MM.1S (cell line): Measurements from ENCODE around the gene NSD2.

ENCODE experiments used
- DNase-seq: peaks from one replicate; pipeline ENCODE4 v3.0.0-alpha.2; 2015
- H2AFZ ChIP-seq: fragments of 300-600 bp; sonication (generic); 2 replicates; pipeline ENCODE4 v1.6.0; 2016; ENCODE audit warnings: antibody characterized with exemption, low read length
- H3F3A ChIP-seq: fragments of 300-600 bp; sonication (generic); 2 replicates; pipeline ENCODE4 v1.6.1; 2016; ENCODE audit warnings: mild to moderate bottlenecking, antibody characterized with exemption, low read length, moderate library complexity, mixed read lengths; ENCODE audit not compliant: insufficient read depth
- H3K27ac ChIP-seq: fragments of 300-600 bp; sonication (generic); 2 replicates; pipeline ENCODE4 v1.5.1; 2016; ENCODE audit warnings: mild to moderate bottlenecking, low read length
- H3K27me3 ChIP-seq: fragments of 300-600 bp; sonication (generic); replicated peaks from 2 replicates; pipeline ENCODE4 v1.6.0; 2016; ENCODE audit warnings: low read length; ENCODE audit not compliant: insufficient read depth
- H3K36me3 ChIP-seq: fragments of 300-600 bp; sonication (generic); replicated peaks from 2 replicates; pipeline ENCODE4 v1.6.1; 2016; ENCODE audit warnings: mild to moderate bottlenecking, low read length, mixed read lengths; ENCODE audit not compliant: insufficient read depth
- H3K4me1 ChIP-seq: fragments of 300-600 bp; sonication (generic); 2 replicates; pipeline ENCODE4 v1.6.1; 2016; ENCODE audit warnings: low read length, mixed read lengths
- H3K4me2 ChIP-seq: fragments of 300-600 bp; sonication (generic); 2 replicates; pipeline ENCODE4 v1.6.0; 2016; ENCODE audit warnings: low read depth, low read length
- H3K4me3 ChIP-seq: fragments of 300-600 bp; sonication (generic); 2 replicates; pipeline ENCODE4 v1.5.1; 2016; ENCODE audit warnings: low read length, mixed read lengths
- H3K79me2 ChIP-seq: fragments of 300-600 bp; sonication (generic); 2 replicates; pipeline ENCODE4 v1.6.1; 2016; ENCODE audit warnings: mixed run types, low read length, mixed read lengths
- H3K9ac ChIP-seq: fragments of 300-600 bp; sonication (generic); 2 replicates; pipeline ENCODE4 v1.6.1; 2016; ENCODE audit warnings: low read length, mixed read lengths
- H3K9me2 ChIP-seq: fragments of 300-600 bp; sonication (generic); replicated peaks from 2 replicates; pipeline ENCODE4 v1.6.1; 2016; ENCODE audit warnings: mild to moderate bottlenecking, low read length, mixed read lengths; ENCODE audit not compliant: insufficient read depth
- H3K9me3 ChIP-seq: fragments of 300-600 bp; sonication (generic); replicated peaks from 2 replicates; pipeline ENCODE4 v1.6.1; 2016; ENCODE audit warnings: mild to moderate bottlenecking, low read length, mixed read lengths; ENCODE audit not compliant: insufficient read depth
- H4K20me1 ChIP-seq: fragments of 300-600 bp; sonication (generic); 2 replicates; pipeline ENCODE4 v1.6.1; 2016; ENCODE audit warnings: mild to moderate bottlenecking, low read length, moderate library complexity, mixed read lengths; ENCODE audit not compliant: insufficient read depth
- EZH2 ChIP-seq: fragments of 300-600 bp; sonication (generic); optimal IDR thresholded peaks from 2 replicates; pipeline ENCODE3; 2017; ENCODE audit warnings: low read depth, mild to moderate bottlenecking, antibody characterized with exemption, low read length, mixed read lengths
- EZH2phosphoT487 ChIP-seq: fragments of 300-600 bp; sonication (generic); IDR thresholded peaks from 2 replicates; pipeline ENCODE4 v1.6.1; 2018; ENCODE audit warnings: antibody characterized with exemption, low read length
- TF ChIP-seq, protein P1 (sequence below): fragments of 300-600 bp; sonication (generic); IDR thresholded peaks from 2 replicates; pipeline ENCODE4 v1.5.1; 2016; ENCODE audit warnings: antibody characterized with exemption, low read length, mixed read lengths

NSD2 gene

GRCh38 chr4:1882850-1883271, 11.7 kb downstream of the NSD2 start:
- H3K27me3 ChIP-seq: no peaks in the 10 kb centered on the region
- TF ChIP-seq, protein P1, sequence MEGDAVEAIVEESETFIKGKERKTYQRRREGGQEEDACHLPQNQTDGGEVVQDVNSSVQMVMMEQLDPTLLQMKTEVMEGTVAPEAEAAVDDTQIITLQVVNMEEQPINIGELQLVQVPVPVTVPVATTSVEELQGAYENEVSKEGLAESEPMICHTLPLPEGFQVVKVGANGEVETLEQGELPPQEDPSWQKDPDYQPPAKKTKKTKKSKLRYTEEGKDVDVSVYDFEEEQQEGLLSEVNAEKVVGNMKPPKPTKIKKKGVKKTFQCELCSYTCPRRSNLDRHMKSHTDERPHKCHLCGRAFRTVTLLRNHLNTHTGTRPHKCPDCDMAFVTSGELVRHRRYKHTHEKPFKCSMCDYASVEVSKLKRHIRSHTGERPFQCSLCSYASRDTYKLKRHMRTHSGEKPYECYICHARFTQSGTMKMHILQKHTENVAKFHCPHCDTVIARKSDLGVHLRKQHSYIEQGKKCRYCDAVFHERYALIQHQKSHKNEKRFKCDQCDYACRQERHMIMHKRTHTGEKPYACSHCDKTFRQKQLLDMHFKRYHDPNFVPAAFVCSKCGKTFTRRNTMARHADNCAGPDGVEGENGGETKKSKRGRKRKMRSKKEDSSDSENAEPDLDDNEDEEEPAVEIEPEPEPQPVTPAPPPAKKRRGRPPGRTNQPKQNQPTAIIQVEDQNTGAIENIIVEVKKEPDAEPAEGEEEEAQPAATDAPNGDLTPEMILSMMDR: no peak
- TF ChIP-seq EZH2: no peak
- TF ChIP-seq EZH2phosphoT487: no peak
- H3K9me3 ChIP-seq: no peaks in the 10 kb centered on the region
- H3K36me3 ChIP-seq: no peaks in the 10 kb centered on the region
- no peak overlapping the region for H3K27ac ChIP-seq
- H3K9ac ChIP-seq: no peak overlapping the region
- H3K4me2 ChIP-seq: no peak overlapping the region
- no peaks in the 10 kb centered on the region for H3K9me2 ChIP-seq
- no peak overlapping the region for H3K4me3 ChIP-seq
- H3K4me1 ChIP-seq: no peaks in the 10 kb centered on the region
- H2AFZ ChIP-seq: no peak overlapping the region
- no peak for DNase-seq
- peaks cover 98% of the 10 kb centered on the region for H3K79me2 ChIP-seq
- 0 out of 2 replicates have a peak, but pooled peaks cover 2% of the 10 kb centered on the region for H3F3A ChIP-seq
- H4K20me1 ChIP-seq: peaks cover 62% of the 10 kb centered on the region

- 0 out of 2 replicates have a peak, but pooled peaks cover 2% of the 10 kb centered on the region for H3F3A ChIP-seq
- H3K4me1 ChIP-seq: no peaks in the 10 kb centered on the region
- H3K4me3 ChIP-seq: no peak overlapping the region
- H3K9ac ChIP-seq: no peak overlapping the region
- no peaks in the 10 kb centered on the region for H3K27me3 ChIP-seq
- DNase-seq: no peak
- no peak overlapping the region for H3K4me2 ChIP-seq
- H3K9me2 ChIP-seq: no peaks in the 10 kb centered on the region
- no peak overlapping the region for H2AFZ ChIP-seq
- no peaks in the 10 kb centered on the region for H3K9me3 ChIP-seq
- H4K20me1 ChIP-seq: peaks cover 60% of the 10 kb centered on the region
- H3K27ac ChIP-seq: no peak overlapping the region
- no peaks in the 10 kb centered on the region for H3K36me3 ChIP-seq
- TF ChIP-seq, protein P1: no peak
- TF ChIP-seq EZH2: no peak
- no peak for TF ChIP-seq EZH2phosphoT487
- H3K79me2 ChIP-seq: peaks cover 98% of the 10 kb centered on the region
Measured at GRCh38 chr4:1883583-1883982, 12.4 kb downstream of the NSD2 start.

- Histone ChIP-seq H3K4me3 (no peak overlapping the region), H3F3A (0 out of 2 replicates have a peak, but pooled peaks cover 2% of the 10 kb centered on the region), H3K27me3 (no peaks in the 10 kb centered on the region), H3K4me2 (no peak overlapping the region), H3K9ac (no peak overlapping the region), H3K4me1 (no peaks in the 10 kb centered on the region), H3K9me3 (no peaks in the 10 kb centered on the region), H3K9me2 (no peaks in the 10 kb centered on the region), H4K20me1 (peaks cover 52% of the 10 kb centered on the region), H3K36me3 (no peaks in the 10 kb centered on the region), H3K27ac (no peak overlapping the region), H3K79me2 (peaks cover 100% of the 10 kb centered on the region), H2AFZ (no peak overlapping the region)
- TF ChIP-seq EZH2phosphoT487: no peak
- no peak for TF ChIP-seq EZH2
- TF ChIP-seq, protein P1: no peak
- no peak for DNase-seq
Measured at GRCh38 chr4:1885414-1885813, 14.2 kb downstream of the NSD2 start.
